ENCODE data around the gene ALOX15B. TPM values are rescaled to one million over a fixed set of nuclear protein-coding genes. Genes with fewer than 3 reads are reported as not detected.

Gene ALOX15B
- total and polyA plus RNA-seq, 10 of the 15 experiments (the other 5 are each of a cell fraction or from before 2014, with no cell fraction given), result 0.01 TPM; not detected in 9

DNA sequence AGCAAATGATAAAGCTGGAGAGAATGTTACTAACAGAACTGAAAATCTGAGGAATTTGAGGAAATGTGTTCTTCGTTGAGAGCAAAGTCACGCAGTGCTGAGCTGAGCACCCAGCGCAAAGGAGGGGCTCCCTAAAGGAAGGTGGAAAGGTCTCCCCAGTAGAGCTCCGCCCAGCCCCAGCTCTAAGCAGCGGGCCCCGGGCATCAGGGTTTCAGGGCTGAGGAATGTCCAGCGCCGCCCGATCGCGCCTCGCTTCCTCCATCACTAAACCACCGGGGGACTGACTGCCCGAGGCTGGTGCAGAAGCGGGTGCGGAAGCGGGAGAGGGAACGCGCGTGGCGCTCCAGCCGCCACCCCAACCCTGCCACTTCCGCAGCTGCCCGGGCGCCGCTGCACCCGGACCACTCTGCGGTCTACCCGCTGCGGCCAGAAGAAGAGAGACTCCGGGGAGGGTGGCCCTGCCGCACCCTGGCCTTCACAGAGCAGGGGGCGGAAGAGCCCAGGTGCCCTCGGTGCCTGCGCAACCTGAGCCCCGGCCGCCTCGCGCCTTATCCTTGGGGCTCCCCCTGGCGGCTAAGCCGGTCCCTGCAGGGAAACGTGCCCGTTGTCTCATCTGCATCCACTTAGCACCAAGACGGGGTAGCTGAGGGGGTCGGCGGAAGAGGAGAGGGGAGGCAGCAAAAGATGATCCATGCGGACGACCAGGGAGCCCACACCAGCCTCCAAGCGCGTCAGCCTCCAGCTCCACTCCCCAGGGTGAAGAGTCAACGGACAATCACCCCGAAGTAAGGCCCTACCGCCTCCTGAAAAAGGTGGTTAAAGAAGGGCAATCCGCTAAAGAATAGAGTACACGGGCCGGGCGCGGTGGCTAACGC lies 48.8 kb upstream of the ALOX15B start (continued):
- peak; percentile 79 for TF ChIP-seq IKZF1 (conservative IDR thresholded peaks at IDR 0.05)
- 0 out of 2 replicates have a peak, but pooled peaks have one; percentile 25 for TF ChIP-seq NRF1 (conservative IDR thresholded peaks at IDR 0.05; ENCODE audit: low read depth, low read length)
- TF ChIP-seq, protein P1, sequence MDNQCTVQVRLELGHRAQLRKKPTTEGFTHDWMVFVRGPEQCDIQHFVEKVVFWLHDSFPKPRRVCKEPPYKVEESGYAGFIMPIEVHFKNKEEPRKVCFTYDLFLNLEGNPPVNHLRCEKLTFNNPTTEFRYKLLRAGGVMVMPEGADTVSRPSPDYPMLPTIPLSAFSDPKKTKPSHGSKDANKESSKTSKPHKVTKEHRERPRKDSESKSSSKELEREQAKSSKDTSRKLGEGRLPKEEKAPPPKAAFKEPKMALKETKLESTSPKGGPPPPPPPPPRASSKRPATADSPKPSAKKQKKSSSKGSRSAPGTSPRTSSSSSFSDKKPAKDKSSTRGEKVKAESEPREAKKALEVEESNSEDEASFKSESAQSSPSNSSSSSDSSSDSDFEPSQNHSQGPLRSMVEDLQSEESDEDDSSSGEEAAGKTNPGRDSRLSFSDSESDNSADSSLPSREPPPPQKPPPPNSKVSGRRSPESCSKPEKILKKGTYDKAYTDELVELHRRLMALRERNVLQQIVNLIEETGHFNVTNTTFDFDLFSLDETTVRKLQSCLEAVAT (IDR thresholded peaks at IDR 0.05), result peak; percentile 96
- TF ChIP-seq IKZF2 (IDR thresholded peaks at IDR 0.05), result peak in 1 of 2 experiments; percentile 18; a peak in 1 of 4 replicates
- peak; percentile 36; the same call in 1 of the 2 replicates for TF ChIP-seq HDGF (IDR thresholded peaks at IDR 0.05)
- TF ChIP-seq ELK1 (IDR thresholded peaks at IDR 0.05; ENCODE audit: low read depth, low read length), result peak; percentile 12; the same call in 1 of the 2 replicates
- 0 out of 2 replicates have a peak, but pooled peaks have one; percentile 8 for TF ChIP-seq CREM (IDR thresholded peaks at IDR 0.05; ENCODE audit: low read depth)
- TF ChIP-seq RAD21 (IDR thresholded peaks at IDR 0.05; ENCODE audit: insufficient read depth, low read depth, low read length), result peak; percentile 68
- no peak; the same call in none of the 2 replicates for TF ChIP-seq NBN (IDR thresholded peaks at IDR 0.05)
- TF ChIP-seq, protein P2, sequence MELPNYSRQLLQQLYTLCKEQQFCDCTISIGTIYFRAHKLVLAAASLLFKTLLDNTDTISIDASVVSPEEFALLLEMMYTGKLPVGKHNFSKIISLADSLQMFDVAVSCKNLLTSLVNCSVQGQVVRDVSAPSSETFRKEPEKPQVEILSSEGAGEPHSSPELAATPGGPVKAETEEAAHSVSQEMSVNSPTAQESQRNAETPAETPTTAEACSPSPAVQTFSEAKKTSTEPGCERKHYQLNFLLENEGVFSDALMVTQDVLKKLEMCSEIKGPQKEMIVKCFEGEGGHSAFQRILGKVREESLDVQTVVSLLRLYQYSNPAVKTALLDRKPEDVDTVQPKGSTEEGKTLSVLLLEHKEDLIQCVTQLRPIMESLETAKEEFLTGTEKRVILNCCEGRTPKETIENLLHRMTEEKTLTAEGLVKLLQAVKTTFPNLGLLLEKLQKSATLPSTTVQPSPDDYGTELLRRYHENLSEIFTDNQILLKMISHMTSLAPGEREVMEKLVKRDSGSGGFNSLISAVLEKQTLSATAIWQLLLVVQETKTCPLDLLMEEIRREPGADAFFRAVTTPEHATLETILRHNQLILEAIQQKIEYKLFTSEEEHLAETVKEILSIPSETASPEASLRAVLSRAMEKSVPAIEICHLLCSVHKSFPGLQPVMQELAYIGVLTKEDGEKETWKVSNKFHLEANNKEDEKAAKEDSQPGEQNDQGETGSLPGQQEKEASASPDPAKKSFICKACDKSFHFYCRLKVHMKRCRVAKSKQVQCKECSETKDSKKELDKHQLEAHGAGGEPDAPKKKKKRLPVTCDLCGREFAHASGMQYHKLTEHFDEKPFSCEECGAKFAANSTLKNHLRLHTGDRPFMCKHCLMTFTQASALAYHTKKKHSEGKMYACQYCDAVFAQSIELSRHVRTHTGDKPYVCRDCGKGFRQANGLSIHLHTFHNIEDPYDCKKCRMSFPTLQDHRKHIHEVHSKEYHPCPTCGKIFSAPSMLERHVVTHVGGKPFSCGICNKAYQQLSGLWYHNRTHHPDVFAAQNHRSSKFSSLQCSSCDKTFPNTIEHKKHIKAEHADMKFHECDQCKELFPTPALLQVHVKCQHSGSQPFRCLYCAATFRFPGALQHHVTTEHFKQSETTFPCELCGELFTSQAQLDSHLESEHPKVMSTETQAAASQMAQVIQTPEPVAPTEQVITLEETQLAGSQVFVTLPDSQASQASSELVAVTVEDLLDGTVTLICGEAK (IDR thresholded peaks at IDR 0.05; ENCODE audit: borderline replicate concordance), result no peak
- TF ChIP-seq, protein P3, sequence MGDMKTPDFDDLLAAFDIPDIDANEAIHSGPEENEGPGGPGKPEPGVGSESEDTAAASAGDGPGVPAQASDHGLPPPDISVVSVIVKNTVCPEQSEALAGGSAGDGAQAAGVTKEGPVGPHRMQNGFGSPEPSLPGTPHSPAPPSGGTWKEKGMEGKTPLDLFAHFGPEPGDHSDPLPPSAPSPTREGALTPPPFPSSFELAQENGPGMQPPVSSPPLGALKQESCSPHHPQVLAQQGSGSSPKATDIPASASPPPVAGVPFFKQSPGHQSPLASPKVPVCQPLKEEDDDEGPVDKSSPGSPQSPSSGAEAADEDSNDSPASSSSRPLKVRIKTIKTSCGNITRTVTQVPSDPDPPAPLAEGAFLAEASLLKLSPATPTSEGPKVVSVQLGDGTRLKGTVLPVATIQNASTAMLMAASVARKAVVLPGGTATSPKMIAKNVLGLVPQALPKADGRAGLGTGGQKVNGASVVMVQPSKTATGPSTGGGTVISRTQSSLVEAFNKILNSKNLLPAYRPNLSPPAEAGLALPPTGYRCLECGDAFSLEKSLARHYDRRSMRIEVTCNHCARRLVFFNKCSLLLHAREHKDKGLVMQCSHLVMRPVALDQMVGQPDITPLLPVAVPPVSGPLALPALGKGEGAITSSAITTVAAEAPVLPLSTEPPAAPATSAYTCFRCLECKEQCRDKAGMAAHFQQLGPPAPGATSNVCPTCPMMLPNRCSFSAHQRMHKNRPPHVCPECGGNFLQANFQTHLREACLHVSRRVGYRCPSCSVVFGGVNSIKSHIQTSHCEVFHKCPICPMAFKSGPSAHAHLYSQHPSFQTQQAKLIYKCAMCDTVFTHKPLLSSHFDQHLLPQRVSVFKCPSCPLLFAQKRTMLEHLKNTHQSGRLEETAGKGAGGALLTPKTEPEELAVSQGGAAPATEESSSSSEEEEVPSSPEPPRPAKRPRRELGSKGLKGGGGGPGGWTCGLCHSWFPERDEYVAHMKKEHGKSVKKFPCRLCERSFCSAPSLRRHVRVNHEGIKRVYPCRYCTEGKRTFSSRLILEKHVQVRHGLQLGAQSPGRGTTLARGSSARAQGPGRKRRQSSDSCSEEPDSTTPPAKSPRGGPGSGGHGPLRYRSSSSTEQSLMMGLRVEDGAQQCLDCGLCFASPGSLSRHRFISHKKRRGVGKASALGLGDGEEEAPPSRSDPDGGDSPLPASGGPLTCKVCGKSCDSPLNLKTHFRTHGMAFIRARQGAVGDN (IDR thresholded peaks at IDR 0.05), result peak; percentile 71
- no peak for TF ChIP-seq BMI1 (IDR thresholded peaks at IDR 0.05; ENCODE audit: borderline replicate concordance)
- peak; percentile 80 for TF ChIP-seq NKRF (conservative IDR thresholded peaks at IDR 0.05)
- peak; percentile 61 for TF ChIP-seq NR2F1 (conservative IDR thresholded peaks at IDR 0.05)
